Activated gamma-delta T cell treated with Interleukin-2 at 50 U/mL for 16 hours (primary cell): ENCODE results near the gene OR10H1.
"Not testable (repeated sequence)": the region's sequence is repeated elsewhere in the genome, so short reads cannot be mapped to it uniquely, and the experiment has no call there.

ENCODE experiments used
- DNase-seq: peaks from one replicate; pipeline ENCODE4 v3.0.0-alpha.2; 2020

OR10H1 gene, protein sequence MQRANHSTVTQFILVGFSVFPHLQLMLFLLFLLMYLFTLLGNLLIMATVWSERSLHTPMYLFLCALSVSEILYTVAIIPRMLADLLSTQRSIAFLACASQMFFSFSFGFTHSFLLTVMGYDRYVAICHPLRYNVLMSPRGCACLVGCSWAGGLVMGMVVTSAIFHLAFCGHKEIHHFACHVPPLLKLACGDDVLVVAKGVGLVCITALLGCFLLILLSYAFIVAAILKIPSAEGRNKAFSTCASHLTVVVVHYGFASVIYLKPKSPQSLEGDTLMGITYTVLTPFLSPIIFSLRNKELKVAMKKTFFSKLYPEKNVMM

DNA sequence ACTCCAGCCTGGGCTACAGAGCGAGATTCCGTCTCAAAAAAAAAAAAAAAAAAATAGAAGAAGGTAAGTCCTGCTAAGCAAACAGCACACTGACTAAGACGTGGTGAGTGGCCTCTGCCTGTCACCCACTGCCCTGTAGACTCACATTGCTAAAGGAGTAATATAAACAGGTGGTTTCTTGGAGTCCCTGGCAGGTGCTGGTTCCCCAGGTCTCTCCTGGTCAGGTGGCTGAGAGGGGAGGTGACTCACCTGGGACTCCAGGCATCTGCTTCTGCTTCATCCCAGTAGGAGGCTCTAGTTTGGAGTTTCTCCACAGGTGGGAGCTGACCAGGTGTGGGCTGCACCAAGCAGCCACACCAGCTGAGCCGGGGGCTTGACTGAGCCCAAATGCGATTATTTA, at the start of gene OR10H1:
Gene OR10H1 (minus strand): TSS at position 359 of the 400 bp plus-strand sequence. CDS start 7,627 bp downstream, outside the sequence.
- DNase-seq = no peak

- no peak for DNase-seq
Measured at GRCh38 chr19:15864824-15865223, 49.4 kb upstream of the OR10H1 start.

- DNase-seq = no peak
Measured at GRCh38 chr19:15863272-15863671, 47.8 kb upstream of the OR10H1 start.

DNA sequence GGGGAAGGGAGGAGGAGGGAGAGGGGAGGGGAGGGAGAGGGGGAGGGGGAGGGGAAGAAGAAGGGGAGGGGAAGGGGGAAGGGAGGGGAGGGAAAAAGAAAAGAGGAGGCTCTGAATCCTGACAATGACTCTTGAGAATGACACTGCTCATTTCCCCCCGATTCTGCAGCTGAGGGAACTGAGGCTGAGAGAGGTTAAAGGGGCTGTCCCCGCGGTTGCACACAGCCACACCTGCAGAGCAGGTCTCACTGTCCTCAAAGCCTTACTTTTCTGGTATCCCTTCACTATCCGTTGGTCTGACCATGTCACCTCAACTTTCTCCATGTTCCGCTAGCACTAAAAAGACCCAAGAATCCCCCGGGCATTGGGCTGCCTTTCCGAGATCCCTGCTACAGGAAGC, 47.0 kb upstream of the OR10H1 start:
- no peak for DNase-seq

GRCh38 chr19:15860522-15860921, 45.1 kb upstream of the OR10H1 start:
- DNase-seq = no peak

GRCh38 chr19:15859187-15859586, 43.7 kb upstream of the OR10H1 start:
- no peak for DNase-seq

DNA sequence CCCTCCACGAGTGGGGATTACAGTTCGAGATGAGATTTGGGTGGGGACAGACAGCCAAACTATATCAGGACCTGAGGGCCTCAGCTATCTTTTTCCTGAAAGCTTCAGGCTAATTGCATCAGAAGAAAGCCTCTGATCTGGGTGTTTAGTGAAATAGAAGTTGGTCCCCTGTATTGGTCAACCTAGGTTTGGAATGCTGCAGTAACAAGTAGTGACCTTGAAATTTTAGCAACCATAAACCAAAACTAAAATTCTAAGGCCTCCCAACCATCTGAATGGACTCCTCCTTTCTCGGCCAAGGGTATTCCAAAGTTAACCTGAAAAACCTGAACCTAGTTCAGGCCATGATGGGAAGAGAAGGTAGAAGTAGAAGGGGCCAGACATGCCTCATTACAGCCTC, 34.9 kb upstream of the OR10H1 start:
- DNase-seq = no peak

GRCh38 chr19:15846923-15847322, 31.5 kb upstream of the OR10H1 start:
- no peak for DNase-seq

DNA sequence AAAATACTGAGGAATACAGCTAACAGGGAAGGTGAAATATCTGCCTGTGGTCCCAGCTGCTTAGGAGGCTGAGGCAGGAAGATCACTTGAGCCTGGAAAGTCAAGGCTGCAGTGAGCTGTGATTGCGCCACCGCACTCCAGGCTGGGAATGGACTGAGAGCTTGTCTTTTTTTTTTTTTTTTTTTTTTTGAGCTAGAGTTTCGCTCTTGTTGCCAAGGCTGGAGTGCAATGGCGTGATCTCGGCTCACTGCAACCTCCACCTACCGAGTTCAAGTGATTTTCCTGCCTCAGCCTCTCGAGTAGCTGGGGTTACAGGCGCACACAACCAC, 28.4 kb upstream of the OR10H1 start:
- not testable (repeated sequence) for DNase-seq

GRCh38 chr19:15843203-15843893, 27.9 kb upstream of the OR10H1 start:
- no peak for DNase-seq

DNA sequence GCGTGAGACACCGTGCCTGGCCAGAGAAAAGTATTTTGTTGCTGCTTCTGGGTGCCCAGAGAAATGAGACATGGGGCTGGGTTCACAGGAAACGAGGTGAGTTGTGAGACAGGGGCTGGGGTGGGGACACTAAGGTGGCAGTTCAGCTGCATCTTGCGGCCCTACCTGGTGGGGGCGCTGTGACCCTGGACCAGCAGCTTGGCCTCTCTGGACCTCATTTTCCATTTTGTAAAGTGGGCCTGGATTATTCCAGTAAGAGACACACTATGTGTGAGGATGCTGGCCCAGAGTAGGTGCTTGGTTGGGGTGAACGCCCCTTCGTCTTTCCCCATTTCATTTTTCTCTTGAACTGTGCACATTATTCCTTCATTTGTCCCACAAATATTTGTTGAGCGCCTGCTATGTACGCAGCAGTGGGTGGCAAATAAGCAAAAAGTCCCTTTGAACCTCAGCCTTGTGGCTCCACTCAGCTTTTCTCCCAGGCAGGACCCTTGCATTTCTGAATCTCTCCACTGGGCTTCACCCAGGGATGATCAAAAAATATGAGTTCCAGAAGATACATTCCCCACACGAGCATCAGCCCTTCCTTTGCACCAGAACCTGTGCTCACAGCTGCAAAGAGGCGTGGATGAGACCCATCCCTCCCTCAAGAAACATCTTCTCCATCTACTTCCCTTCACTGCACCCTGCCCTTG, 26.6 kb upstream of the OR10H1 start:
- no peak for DNase-seq

DNA sequence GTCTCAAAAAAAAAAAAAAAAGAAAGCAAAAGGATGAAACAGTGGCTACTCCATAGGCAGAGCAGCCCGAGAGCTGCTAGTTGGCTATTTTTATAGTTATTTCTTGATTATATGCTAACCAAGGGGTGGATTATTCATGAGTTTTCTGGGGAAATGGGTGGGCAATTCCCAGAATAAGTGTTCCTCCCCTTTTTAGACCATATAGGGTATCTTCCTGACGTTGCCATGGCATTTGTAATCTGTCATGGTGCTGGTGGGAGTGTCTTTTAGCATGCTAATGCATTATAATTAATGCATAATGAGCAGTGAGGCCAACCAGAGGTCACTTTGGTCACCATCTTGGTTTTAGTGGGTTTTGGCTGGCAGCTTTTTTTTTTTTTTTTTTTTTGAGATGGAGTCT, 25.4 kb upstream of the OR10H1 start:
- no peak for DNase-seq

DNA sequence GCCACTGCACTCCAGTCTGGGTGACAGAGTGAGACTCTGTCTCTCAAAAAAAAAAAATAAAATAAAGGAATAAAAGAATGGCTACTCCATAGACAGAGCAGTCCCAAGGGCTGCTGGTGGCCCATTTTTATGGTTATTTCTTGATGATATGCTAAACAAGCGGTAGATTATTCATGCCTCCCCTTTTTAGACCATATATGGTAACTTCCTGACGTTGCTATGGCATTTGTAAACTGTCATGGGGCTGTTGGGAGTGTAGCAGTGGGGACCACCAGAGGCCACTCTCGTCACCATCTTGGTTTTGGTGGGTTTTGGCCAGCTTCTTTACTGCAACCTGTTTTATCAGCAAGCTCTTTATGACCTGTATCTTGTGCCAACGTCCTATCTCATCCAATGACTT, 24.4 kb upstream of the OR10H1 start:
- not testable (repeated sequence) for DNase-seq

DNA sequence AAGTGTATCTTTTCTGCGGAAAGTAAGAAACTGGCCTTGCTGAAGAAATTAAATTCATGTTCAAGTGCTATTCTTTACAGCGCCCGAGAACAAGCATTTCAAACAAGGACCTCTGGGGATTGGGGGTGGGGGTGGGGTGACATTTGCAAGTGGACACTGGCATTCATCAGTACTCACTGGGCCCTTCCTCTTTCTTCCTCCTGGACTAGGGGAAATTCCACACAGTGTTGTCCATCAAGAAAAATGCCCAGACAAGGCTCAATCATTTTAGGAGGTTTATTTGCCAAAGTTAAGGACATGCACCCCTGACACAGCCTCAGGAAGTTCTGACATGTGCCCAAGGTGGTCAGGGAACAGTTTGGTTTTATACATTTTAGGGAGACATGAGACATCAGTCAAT, 22.9 kb upstream of the OR10H1 start:
- DNase-seq = no peak

GRCh38 chr19:15837221-15837731, 21.8 kb upstream of the OR10H1 start:
- no peak for DNase-seq

- peak; percentile 97 for DNase-seq
Measured at GRCh38 chr19:15836330-15837220, 21.1 kb upstream of the OR10H1 start.

DNA sequence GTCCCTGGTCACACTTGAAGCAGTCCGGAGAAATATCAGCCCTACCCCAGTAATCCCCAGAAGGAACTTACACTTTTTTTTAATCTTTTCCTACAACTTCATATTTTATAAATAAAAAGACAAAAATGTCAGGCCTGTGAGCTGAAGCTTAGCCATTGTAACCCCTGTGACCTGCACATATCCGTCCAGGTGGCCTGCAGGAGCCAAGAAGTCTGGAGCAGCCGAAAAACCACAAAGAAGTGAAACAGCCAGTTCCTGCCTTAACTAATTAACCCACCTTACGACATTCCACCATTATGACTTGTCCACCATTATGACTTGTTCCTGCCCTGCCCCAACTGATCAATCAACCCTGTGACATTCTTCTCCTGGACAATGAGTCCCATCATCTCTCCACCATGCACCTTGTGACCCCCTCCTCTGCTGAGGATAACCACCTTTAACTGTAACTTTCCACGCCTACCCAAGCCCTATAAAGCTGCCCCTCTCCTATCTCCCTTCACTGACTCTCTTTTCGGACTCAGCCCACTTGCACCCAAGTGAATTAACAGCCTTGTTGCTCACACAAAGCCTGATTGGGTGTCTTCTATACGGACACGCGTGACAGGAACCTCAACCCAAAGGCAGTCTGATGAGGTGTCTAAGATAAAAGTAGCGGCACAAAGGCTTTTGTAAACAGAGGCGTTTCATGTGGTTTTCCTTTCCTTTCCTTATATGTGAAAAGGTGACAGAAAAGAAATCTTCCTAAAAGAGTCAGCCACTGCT, 20.3 kb upstream of the OR10H1 start:
- peak; percentile 65 for DNase-seq

DNA sequence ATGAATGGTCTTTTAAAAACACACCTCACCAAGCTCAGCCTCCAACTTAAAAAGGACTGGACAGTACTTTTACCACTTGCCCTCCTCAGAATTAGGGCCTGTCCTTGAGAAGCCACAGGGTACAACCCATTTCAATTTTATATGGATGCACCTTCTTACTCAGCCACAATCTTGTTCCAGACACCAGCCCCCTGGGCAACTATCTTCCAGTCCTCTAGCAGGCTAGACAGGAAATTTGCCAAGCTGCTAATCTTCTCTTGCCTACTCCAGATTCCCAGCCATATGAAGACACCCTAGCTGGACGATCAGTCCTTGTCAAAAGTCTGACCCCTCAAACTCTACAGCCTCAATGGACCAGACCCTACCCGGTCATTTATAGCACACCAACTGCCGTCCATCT, 18.8 kb upstream of the OR10H1 start:
- not testable (repeated sequence) for DNase-seq

DNA sequence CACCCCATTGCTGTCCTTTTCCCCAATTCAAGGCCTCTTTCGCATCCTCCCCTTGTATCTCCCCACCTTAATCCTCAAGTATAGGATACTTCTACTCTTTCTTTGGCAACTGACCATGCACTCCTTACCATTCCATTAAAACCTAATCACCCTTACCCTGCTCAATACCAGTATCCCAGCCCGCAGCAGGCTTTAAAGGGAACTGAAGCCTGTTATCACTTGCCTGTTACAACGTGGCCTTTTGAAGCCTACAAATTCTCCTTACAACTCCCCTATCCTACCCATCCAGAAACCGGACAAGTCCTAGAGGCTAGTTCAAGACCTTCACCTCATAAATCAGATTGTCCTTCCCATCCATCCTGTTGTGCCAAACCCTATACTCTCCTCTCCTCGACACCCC, 16.2 kb upstream of the OR10H1 start:
- DNase-seq = no peak

DNA sequence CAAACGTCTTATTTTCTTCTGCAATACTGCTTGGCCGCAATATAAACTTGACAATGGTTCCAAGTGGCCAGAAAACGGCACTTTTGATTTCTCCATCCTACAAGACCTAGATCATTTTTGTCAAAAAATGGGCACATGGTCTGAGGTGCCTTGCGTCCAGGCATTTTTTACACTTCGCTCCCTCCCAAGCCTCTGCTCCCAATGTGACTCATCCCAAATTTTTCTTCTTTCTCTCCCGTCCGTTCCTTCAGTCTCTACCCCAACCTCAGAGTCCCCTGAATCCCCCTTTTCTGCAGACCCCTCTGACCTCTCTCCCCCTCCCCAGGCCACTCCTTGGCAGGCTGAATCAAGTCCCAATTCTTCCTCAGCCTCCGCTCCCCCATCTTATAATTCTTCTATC, 14.3 kb upstream of the OR10H1 start:
- no peak for DNase-seq

DNA sequence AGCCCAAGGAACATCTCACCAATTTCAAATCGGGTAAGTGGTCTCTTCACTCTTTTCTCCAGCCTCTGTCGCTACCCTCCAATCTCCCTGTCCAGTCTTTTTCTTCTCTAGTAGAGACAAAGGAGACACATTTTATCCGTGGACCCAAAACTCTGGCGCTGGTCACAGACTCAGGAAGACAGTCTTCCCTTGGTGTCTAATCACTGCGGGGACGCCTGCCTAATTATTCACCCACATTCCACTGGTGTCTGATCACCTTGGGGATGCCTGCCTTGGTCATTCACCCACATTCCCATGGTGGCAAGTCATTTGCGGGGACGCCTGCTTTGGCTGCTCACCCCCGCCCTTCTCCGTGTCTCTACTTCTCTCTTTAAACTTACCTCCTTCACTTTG, 13.8 kb upstream of the OR10H1 start:
- no peak for DNase-seq
